HL-60 (cell line): Measurements from ENCODE around the gene GRAMD1A.
"Not testable (repeated sequence)": the region's sequence is repeated elsewhere in the genome, so short reads cannot be mapped to it uniquely, and the experiment has no call there.

ENCODE experiments used
- DNase-seq, 2 experiments: peaks; one replicate each; pipeline ENCODE4 v3.0.0-alpha.2; 2010 to 2020; ENCODE audit warnings: low read depth in 1 of 2, low spot score in 1 of 2
- H3K27ac ChIP-seq: fragments of 250-450 bp; sonication (Bioruptor Pico); replicated peaks from 2 replicates; pipeline ENCODE4 v1.5.1; 2020; ENCODE audit warnings: mild to moderate bottlenecking, moderate library complexity
- H3K27me3 ChIP-seq: fragments of 250-450 bp; sonication (Bioruptor Pico); 2 replicates; pipeline ENCODE4 v1.5.1; 2021; ENCODE audit warnings: mild to moderate bottlenecking, moderate library complexity; ENCODE audit not compliant: insufficient read depth, poor library complexity, severe bottlenecking
- H3K4me3 ChIP-seq: replicated peaks from 2 replicates; pipeline ENCODE4 v1.5.1; 2011; ENCODE audit warnings: mild to moderate bottlenecking, control low read depth, low read length; ENCODE audit not compliant: insufficient read depth
- GABPA ChIP-seq: IDR thresholded peaks from 2 replicates; pipeline ENCODE4 v1.6.1; 2012; ENCODE audit warnings: low read depth
- POLR2AphosphoS5 ChIP-seq: IDR thresholded peaks from 2 replicates; pipeline ENCODE4 v1.6.1; 2012; ENCODE audit warnings: low read depth
- SPI1 ChIP-seq: IDR thresholded peaks from 2 replicates; pipeline ENCODE4 v1.6.1; 2012; ENCODE audit warnings: low read depth, mild to moderate bottlenecking, borderline replicate concordance
- TF ChIP-seq, protein P1 (sequence below): IDR thresholded peaks from 2 replicates; pipeline ENCODE4 v1.6.1; 2012; ENCODE audit warnings: low read depth; ENCODE audit not compliant: insufficient replicate concordance
- TF ChIP-seq, protein P2 (sequence below): IDR thresholded peaks from one replicate; pipeline ENCODE4 v1.5.1; 2011; ENCODE audit warnings: low read length, control low read depth, inconsistent platforms; ENCODE audit not compliant: insufficient read depth

GRAMD1A gene

GRCh38 chr19:34964598-34964997 lies 35.5 kb upstream of the GRAMD1A start:
- Histone ChIP-seq H3K27me3 (no peaks in the 10 kb centered on the region), H3K27ac (no peak overlapping the region), H3K4me3 (no peak overlapping the region)
- no peak for DNase-seq
- TF ChIP-seq, protein P1, sequence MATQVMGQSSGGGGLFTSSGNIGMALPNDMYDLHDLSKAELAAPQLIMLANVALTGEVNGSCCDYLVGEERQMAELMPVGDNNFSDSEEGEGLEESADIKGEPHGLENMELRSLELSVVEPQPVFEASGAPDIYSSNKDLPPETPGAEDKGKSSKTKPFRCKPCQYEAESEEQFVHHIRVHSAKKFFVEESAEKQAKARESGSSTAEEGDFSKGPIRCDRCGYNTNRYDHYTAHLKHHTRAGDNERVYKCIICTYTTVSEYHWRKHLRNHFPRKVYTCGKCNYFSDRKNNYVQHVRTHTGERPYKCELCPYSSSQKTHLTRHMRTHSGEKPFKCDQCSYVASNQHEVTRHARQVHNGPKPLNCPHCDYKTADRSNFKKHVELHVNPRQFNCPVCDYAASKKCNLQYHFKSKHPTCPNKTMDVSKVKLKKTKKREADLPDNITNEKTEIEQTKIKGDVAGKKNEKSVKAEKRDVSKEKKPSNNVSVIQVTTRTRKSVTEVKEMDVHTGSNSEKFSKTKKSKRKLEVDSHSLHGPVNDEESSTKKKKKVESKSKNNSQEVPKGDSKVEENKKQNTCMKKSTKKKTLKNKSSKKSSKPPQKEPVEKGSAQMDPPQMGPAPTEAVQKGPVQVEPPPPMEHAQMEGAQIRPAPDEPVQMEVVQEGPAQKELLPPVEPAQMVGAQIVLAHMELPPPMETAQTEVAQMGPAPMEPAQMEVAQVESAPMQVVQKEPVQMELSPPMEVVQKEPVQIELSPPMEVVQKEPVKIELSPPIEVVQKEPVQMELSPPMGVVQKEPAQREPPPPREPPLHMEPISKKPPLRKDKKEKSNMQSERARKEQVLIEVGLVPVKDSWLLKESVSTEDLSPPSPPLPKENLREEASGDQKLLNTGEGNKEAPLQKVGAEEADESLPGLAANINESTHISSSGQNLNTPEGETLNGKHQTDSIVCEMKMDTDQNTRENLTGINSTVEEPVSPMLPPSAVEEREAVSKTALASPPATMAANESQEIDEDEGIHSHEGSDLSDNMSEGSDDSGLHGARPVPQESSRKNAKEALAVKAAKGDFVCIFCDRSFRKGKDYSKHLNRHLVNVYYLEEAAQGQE: no peak
- TF ChIP-seq GABPA (no peak), POLR2AphosphoS5 (no peak), SPI1 (no peak)
- TF ChIP-seq, protein P2, sequence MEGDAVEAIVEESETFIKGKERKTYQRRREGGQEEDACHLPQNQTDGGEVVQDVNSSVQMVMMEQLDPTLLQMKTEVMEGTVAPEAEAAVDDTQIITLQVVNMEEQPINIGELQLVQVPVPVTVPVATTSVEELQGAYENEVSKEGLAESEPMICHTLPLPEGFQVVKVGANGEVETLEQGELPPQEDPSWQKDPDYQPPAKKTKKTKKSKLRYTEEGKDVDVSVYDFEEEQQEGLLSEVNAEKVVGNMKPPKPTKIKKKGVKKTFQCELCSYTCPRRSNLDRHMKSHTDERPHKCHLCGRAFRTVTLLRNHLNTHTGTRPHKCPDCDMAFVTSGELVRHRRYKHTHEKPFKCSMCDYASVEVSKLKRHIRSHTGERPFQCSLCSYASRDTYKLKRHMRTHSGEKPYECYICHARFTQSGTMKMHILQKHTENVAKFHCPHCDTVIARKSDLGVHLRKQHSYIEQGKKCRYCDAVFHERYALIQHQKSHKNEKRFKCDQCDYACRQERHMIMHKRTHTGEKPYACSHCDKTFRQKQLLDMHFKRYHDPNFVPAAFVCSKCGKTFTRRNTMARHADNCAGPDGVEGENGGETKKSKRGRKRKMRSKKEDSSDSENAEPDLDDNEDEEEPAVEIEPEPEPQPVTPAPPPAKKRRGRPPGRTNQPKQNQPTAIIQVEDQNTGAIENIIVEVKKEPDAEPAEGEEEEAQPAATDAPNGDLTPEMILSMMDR: no peak

GRCh38 chr19:34965505-34965904 lies 34.6 kb upstream of the GRAMD1A start:
- not testable (repeated sequence) for H3K4me3 ChIP-seq, H3K27ac ChIP-seq, H3K27me3 ChIP-seq, DNase-seq

DNA sequence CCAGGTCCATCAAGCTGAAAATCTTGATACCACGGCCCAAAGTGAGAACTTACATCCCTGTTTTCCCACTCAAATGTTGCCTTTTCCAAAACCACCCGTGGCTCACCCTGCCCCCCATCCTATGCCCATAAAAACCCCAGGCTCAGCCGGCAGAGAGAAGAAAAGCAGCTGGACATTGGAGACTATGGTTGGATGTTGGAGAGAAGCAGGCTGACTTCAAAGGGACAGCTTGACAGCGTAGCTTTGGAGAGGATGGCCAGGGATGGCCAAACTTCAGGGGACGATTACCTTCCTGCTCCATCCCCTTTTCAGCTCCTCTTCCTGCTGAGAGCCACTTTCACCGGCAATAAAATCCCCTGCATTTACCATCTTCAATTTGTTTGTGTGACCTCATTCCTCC lies 32.6 kb upstream of the GRAMD1A start:
- DNase-seq: no peak
- Histone ChIP-seq H3K4me3 (no peak overlapping the region), H3K27ac (no peak overlapping the region), H3K27me3 (no peaks in the 10 kb centered on the region)
- TF ChIP-seq, protein P2: no peak
- TF ChIP-seq SPI1 (no peak), GABPA (no peak)

GRCh38 chr19:34969721-34970120 lies 30.4 kb upstream of the GRAMD1A start:
- TF ChIP-seq, protein P1: no peak
- TF ChIP-seq GABPA (no peak), POLR2AphosphoS5 (no peak), SPI1 (no peak)
- TF ChIP-seq, protein P2: no peak
- H3K4me3 ChIP-seq: no peak overlapping the region
- no peak for DNase-seq
- no peak overlapping the region for H3K27ac ChIP-seq
- no peaks in the 10 kb centered on the region for H3K27me3 ChIP-seq

GRCh38 chr19:34970185-34970780 lies 29.8 kb upstream of the GRAMD1A start:
- H3K4me3 ChIP-seq, H3K27me3 ChIP-seq, H3K27ac ChIP-seq, DNase-seq: not testable (repeated sequence)
